MM.1S (cell line): ENCODE measurements around the gene KRTAP6-3.

Experiments used
- DNase-seq: peaks from one replicate; pipeline ENCODE4 v3.0.0-alpha.2; 2015
- H2AFZ ChIP-seq: fragments of 300-600 bp; sonication (generic); 2 replicates; pipeline ENCODE4 v1.6.0; 2016; ENCODE audit warnings: antibody characterized with exemption, low read length
- H3F3A ChIP-seq: fragments of 300-600 bp; sonication (generic); 2 replicates; pipeline ENCODE4 v1.6.1; 2016; ENCODE audit warnings: mild to moderate bottlenecking, antibody characterized with exemption, low read length, moderate library complexity, mixed read lengths; ENCODE audit not compliant: insufficient read depth
- H3K27ac ChIP-seq: fragments of 300-600 bp; sonication (generic); 2 replicates; pipeline ENCODE4 v1.5.1; 2016; ENCODE audit warnings: mild to moderate bottlenecking, low read length
- H3K27me3 ChIP-seq: fragments of 300-600 bp; sonication (generic); replicated peaks from 2 replicates; pipeline ENCODE4 v1.6.0; 2016; ENCODE audit warnings: low read length; ENCODE audit not compliant: insufficient read depth
- H3K36me3 ChIP-seq: fragments of 300-600 bp; sonication (generic); replicated peaks from 2 replicates; pipeline ENCODE4 v1.6.1; 2016; ENCODE audit warnings: mild to moderate bottlenecking, low read length, mixed read lengths; ENCODE audit not compliant: insufficient read depth
- H3K4me1 ChIP-seq: fragments of 300-600 bp; sonication (generic); 2 replicates; pipeline ENCODE4 v1.6.1; 2016; ENCODE audit warnings: low read length, mixed read lengths
- H3K4me2 ChIP-seq: fragments of 300-600 bp; sonication (generic); 2 replicates; pipeline ENCODE4 v1.6.0; 2016; ENCODE audit warnings: low read depth, low read length
- H3K4me3 ChIP-seq: fragments of 300-600 bp; sonication (generic); 2 replicates; pipeline ENCODE4 v1.5.1; 2016; ENCODE audit warnings: low read length, mixed read lengths
- H3K79me2 ChIP-seq: fragments of 300-600 bp; sonication (generic); 2 replicates; pipeline ENCODE4 v1.6.1; 2016; ENCODE audit warnings: mixed run types, low read length, mixed read lengths
- H3K9ac ChIP-seq: fragments of 300-600 bp; sonication (generic); 2 replicates; pipeline ENCODE4 v1.6.1; 2016; ENCODE audit warnings: low read length, mixed read lengths
- H3K9me2 ChIP-seq: fragments of 300-600 bp; sonication (generic); replicated peaks from 2 replicates; pipeline ENCODE4 v1.6.1; 2016; ENCODE audit warnings: mild to moderate bottlenecking, low read length, mixed read lengths; ENCODE audit not compliant: insufficient read depth
- H3K9me3 ChIP-seq: fragments of 300-600 bp; sonication (generic); replicated peaks from 2 replicates; pipeline ENCODE4 v1.6.1; 2016; ENCODE audit warnings: mild to moderate bottlenecking, low read length, mixed read lengths; ENCODE audit not compliant: insufficient read depth
- H4K20me1 ChIP-seq: fragments of 300-600 bp; sonication (generic); 2 replicates; pipeline ENCODE4 v1.6.1; 2016; ENCODE audit warnings: mild to moderate bottlenecking, low read length, moderate library complexity, mixed read lengths; ENCODE audit not compliant: insufficient read depth
- EZH2 ChIP-seq: fragments of 300-600 bp; sonication (generic); optimal IDR thresholded peaks from 2 replicates; pipeline ENCODE3; 2017; ENCODE audit warnings: low read depth, mild to moderate bottlenecking, antibody characterized with exemption, low read length, mixed read lengths
- EZH2phosphoT487 ChIP-seq: fragments of 300-600 bp; sonication (generic); IDR thresholded peaks from 2 replicates; pipeline ENCODE4 v1.6.1; 2018; ENCODE audit warnings: antibody characterized with exemption, low read length
- TF ChIP-seq, protein P1 (sequence below): fragments of 300-600 bp; sonication (generic); IDR thresholded peaks from 2 replicates; pipeline ENCODE4 v1.5.1; 2016; ENCODE audit warnings: antibody characterized with exemption, low read length, mixed read lengths

Gene KRTAP6-3

DNA sequence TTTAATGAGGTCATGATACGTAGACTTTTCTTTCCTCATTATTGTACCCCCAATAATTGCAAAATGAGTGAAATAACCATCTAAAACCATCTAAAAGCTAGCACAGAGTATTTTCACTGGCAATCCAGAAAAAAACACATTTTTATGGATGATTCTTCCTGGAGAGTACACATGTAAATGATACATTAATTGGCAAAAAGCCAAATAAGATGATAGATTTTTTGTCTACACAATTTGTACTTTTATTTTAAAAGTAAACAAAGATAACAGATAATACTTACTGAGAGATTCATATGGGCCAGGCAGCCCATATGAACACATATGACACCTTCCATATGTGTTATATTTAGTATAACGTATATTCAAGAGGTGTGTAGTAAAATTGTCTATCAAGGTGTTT is 28.6 kb upstream of the KRTAP6-3 start:
- H4K20me1 ChIP-seq = no peaks in the 10 kb centered on the region
- no peaks in the 10 kb centered on the region for H3K4me1 ChIP-seq
- H3K36me3 ChIP-seq = no peaks in the 10 kb centered on the region
- no peaks in the 10 kb centered on the region for H3K27me3 ChIP-seq
- no peak overlapping the region for H3K9ac ChIP-seq
- H3F3A ChIP-seq = no peaks in the 10 kb centered on the region
- no peaks in the 10 kb centered on the region for H3K9me3 ChIP-seq
- H3K27ac ChIP-seq = no peak overlapping the region
- no peak overlapping the region for H3K4me3 ChIP-seq
- TF ChIP-seq, protein P1, sequence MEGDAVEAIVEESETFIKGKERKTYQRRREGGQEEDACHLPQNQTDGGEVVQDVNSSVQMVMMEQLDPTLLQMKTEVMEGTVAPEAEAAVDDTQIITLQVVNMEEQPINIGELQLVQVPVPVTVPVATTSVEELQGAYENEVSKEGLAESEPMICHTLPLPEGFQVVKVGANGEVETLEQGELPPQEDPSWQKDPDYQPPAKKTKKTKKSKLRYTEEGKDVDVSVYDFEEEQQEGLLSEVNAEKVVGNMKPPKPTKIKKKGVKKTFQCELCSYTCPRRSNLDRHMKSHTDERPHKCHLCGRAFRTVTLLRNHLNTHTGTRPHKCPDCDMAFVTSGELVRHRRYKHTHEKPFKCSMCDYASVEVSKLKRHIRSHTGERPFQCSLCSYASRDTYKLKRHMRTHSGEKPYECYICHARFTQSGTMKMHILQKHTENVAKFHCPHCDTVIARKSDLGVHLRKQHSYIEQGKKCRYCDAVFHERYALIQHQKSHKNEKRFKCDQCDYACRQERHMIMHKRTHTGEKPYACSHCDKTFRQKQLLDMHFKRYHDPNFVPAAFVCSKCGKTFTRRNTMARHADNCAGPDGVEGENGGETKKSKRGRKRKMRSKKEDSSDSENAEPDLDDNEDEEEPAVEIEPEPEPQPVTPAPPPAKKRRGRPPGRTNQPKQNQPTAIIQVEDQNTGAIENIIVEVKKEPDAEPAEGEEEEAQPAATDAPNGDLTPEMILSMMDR = no peak
- TF ChIP-seq EZH2 (no peak), EZH2phosphoT487 (no peak)
- no peaks in the 10 kb centered on the region for H3K9me2 ChIP-seq
- no peak overlapping the region for H3K4me2 ChIP-seq
- H2AFZ ChIP-seq = no peak overlapping the region
- no peaks in the 10 kb centered on the region for H3K79me2 ChIP-seq
- DNase-seq = no peak

GRCh38 chr21:30567617-30568016 is 24.6 kb upstream of the KRTAP6-3 start:
- no peaks in the 10 kb centered on the region for H3K9me2 ChIP-seq
- no peak overlapping the region for H2AFZ ChIP-seq
- H3K4me2 ChIP-seq = no peak overlapping the region
- no peaks in the 10 kb centered on the region for H4K20me1 ChIP-seq
- H3K79me2 ChIP-seq = no peaks in the 10 kb centered on the region
- H3F3A ChIP-seq = no peaks in the 10 kb centered on the region
- H3K4me3 ChIP-seq = no peak overlapping the region
- DNase-seq = no peak
- no peaks in the 10 kb centered on the region for H3K27me3 ChIP-seq
- H3K4me1 ChIP-seq = no peaks in the 10 kb centered on the region
- H3K36me3 ChIP-seq = no peaks in the 10 kb centered on the region
- no peak overlapping the region for H3K9ac ChIP-seq
- no peak for TF ChIP-seq EZH2phosphoT487
- TF ChIP-seq EZH2 = no peak
- TF ChIP-seq, protein P1 = no peak
- H3K27ac ChIP-seq = no peak overlapping the region
- no peaks in the 10 kb centered on the region for H3K9me3 ChIP-seq

DNA sequence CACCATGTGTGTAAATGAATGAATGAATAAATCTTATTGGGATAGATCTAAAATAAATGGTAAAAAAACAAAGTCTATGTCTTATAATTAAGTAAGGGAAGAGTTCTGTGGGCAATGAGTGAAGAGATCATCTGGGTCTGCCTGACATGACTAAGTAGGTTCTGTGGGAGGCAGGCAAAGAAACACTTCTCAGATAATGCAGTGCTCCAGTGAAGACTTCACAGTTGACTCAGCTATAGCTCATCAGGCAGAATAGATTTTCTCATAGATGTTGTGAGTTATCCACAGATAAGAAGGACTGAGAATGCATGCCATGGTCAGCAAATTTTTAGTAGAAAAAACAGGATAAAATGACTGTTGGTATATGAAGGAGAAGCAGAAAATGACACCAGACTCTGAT is 14.5 kb upstream of the KRTAP6-3 start:
- TF ChIP-seq EZH2phosphoT487 = no peak
- TF ChIP-seq, protein P1 = no peak
- TF ChIP-seq EZH2 = no peak
- H3K79me2 ChIP-seq = no peaks in the 10 kb centered on the region
- H3K9me2 ChIP-seq = no peaks in the 10 kb centered on the region
- H3K27me3 ChIP-seq = no peaks in the 10 kb centered on the region
- H2AFZ ChIP-seq = no peak overlapping the region
- no peak for DNase-seq
- no peaks in the 10 kb centered on the region for H3K4me1 ChIP-seq
- H4K20me1 ChIP-seq = no peaks in the 10 kb centered on the region
- H3K36me3 ChIP-seq = no peaks in the 10 kb centered on the region
- no peak overlapping the region for H3K27ac ChIP-seq
- H3K9me3 ChIP-seq = no peaks in the 10 kb centered on the region
- H3K4me3 ChIP-seq = no peak overlapping the region
- H3K9ac ChIP-seq = no peak overlapping the region
- no peaks in the 10 kb centered on the region for H3F3A ChIP-seq
- no peak overlapping the region for H3K4me2 ChIP-seq
